Measurements from ENCODE around the gene MMEL1.

- TF ChIP-seq CTCF (IDR thresholded peaks at IDR 0.05) (no peak), IRF2 (CRISPR knock-in tag; IDR thresholded peaks at IDR 0.05; ENCODE audit: borderline replicate concordance, low read depth) (no peak), ZNF317 (CRISPR knock-in tag; IDR thresholded peaks at IDR 0.05; ENCODE audit: borderline replicate concordance, low read depth) (no peak), ZNF121 (CRISPR knock-in tag; IDR thresholded peaks at IDR 0.05) (no peak), NFYB (CRISPR knock-in tag; conservative IDR thresholded peaks at IDR 0.05; ENCODE audit: low read depth) (no peak), ATF6 (CRISPR knock-in tag; IDR thresholded peaks at IDR 0.05) (no peak), E2F5 (CRISPR knock-in tag; IDR thresholded peaks at IDR 0.05) (no peak)
These were observed 37.5 kb downstream of the MMEL1 start for GRCh38 chr1:2595261-2595811.
